K562 (cell line): ENCODE results near the gene GLRA1. TPM values are rescaled to one million over a fixed set of nuclear protein-coding genes. Genes with fewer than 3 reads are reported as not detected.

Experiments
- ATAC-seq: fragments of 200-7000 bp; cut with Tn5 transposase; 3 replicates; pipeline ENCODE4 v1.9.1; 2020; ENCODE audit warnings: moderate library complexity
- BruUV-seq: library from RNA; stranded (reverse); fragments of 400-500 nt; replicated peaks from 2 replicates; lab custom pipeline; 2021; lab: Mats Ljungman, UMichigan
- CTCF ChIA-PET: fragments of 300-600 bp; formaldehyde crosslinking; extraction: SDS; loops from one replicate; lab custom pipeline; 2021; ENCODE audit warnings: low intra/inter-chr PET ratio; lab: Yijun Ruan, JAX
- POLR2A ChIA-PET: fragments of 300-600, 350-650 bp; sonication (Branson Sonifier 250); formaldehyde crosslinking; extraction: SDS; loops from one replicate; lab custom pipeline; 2021; ENCODE audit warnings: antibody characterized with exemption, inconsistent platforms; lab: Yijun Ruan, JAX
- DNase-seq, 4 experiments: peaks; one replicate each; pipeline versions ENCODE4 v3.0.0 to v3.0.0-alpha.2; 2011 to 2018; ENCODE audit warnings: low spot score in 3 of 4, mixed read lengths in 3 of 4; ENCODE audit errors: extremely low read depth in 1 of 4
- FAIRE-seq: peaks from 2 replicates; lab custom pipeline; 2011; peaks lifted over from hg19 to GRCh38; lab: Jason Lieb, UNC
- H2AFZ ChIP-seq: 2 replicates; pipeline ENCODE4 v1.6.0; 2011; ENCODE audit warnings: low read depth, low read length, control low read depth, inconsistent platforms
- H3K27ac ChIP-seq: fragments of 200-600 bp; 3 replicates; pipeline ENCODE4 v1.8.0; 2011; ENCODE audit warnings: low read depth, mild to moderate bottlenecking, control low read depth, inconsistent platforms, low read length, moderate library complexity, mixed read lengths; ENCODE audit errors: extremely low read depth
- H3K27me3 ChIP-seq, 2 experiments: fragments of 300-600 bp in 1 of 2; 2 replicates in 1 of 2; 3 replicates in 1 of 2; pipeline versions ENCODE4 v1.6.0 to v1.8.0; 2011; ENCODE audit warnings: inconsistent platforms in 2 of 2, low read length in 2 of 2, mild to moderate bottlenecking in 1 of 2, mixed read lengths in 1 of 2, moderate library complexity in 1 of 2; ENCODE audit not compliant: control insufficient read depth in 2 of 2, insufficient read depth in 2 of 2
- H3K36me3 ChIP-seq: fragments of 300-600 bp; 3 replicates; pipeline ENCODE4 v1.8.0; 2011; ENCODE audit warnings: mild to moderate bottlenecking, low read length, inconsistent platforms; ENCODE audit not compliant: control insufficient read depth, insufficient read depth
- H3K4me1 ChIP-seq, 2 experiments: fragments of 200-600 bp in 1 of 2; replicated peaks in 1 of 2; 2 replicates in 1 of 2; 3 replicates in 1 of 2; pipeline versions ENCODE4 v1.5.1 to v1.8.0; 2011; ENCODE audit warnings: inconsistent platforms in 2 of 2, low read length in 2 of 2, mild to moderate bottlenecking in 1 of 2, mixed read lengths in 1 of 2, moderate library complexity in 1 of 2; ENCODE audit not compliant: control insufficient read depth in 2 of 2, insufficient read depth in 2 of 2
- H3K4me2 ChIP-seq: 2 replicates; pipeline ENCODE4 v1.6.1; 2011; ENCODE audit warnings: low read length, control low read depth, inconsistent platforms, mixed read lengths; ENCODE audit not compliant: insufficient read depth
- H3K4me3 ChIP-seq: fragments of 200-600 bp; sonication (generic), shearing (Covaris generic); 2 replicates; pipeline ENCODE4 v1.5.1; 2016; ENCODE audit warnings: control low read depth, inconsistent platforms
- H3K79me2 ChIP-seq: fragments of 200-600 bp; 3 replicates; pipeline ENCODE4 v1.8.0; 2011; ENCODE audit warnings: low read length, inconsistent platforms; ENCODE audit not compliant: control insufficient read depth, insufficient read depth
- H3K9ac ChIP-seq, 2 experiments: 2 replicates each; pipeline versions ENCODE4 v1.6.0 to v1.6.1; 2011; ENCODE audit warnings: low read depth in 2 of 2, low read length in 2 of 2, control low read depth in 1 of 2, inconsistent platforms in 1 of 2, mild to moderate bottlenecking in 1 of 2, mixed read lengths in 1 of 2; ENCODE audit not compliant: insufficient read depth in 1 of 2
- H3K9me1 ChIP-seq: one replicate; pipeline ENCODE4 v1.6.0; 2011; ENCODE audit warnings: inconsistent platforms, mild to moderate bottlenecking, low read length, moderate library complexity; ENCODE audit not compliant: control insufficient read depth, insufficient read depth
- H3K9me3 ChIP-seq: replicated peaks from 2 replicates; pipeline ENCODE4 v1.5.1; 2011; ENCODE audit warnings: low read depth, low read length, inconsistent platforms; ENCODE audit not compliant: control insufficient read depth, insufficient read depth
- H4K20me1 ChIP-seq: replicated peaks from 2 replicates; pipeline ENCODE4 v1.6.1; 2011; ENCODE audit warnings: low read length, inconsistent platforms, mixed read lengths; ENCODE audit not compliant: control insufficient read depth, insufficient read depth
- HNRNPK ChIP-seq: fragments of 200-400 bp; formaldehyde crosslinking; IDR thresholded peaks from one replicate; pipeline ENCODE4 v1.6.1; 2018; ENCODE audit warnings: mild to moderate bottlenecking, low read depth, low read length; ENCODE audit not compliant: poor library complexity, severe bottlenecking
- MLX ChIP-seq, 2 experiments: fragments of 450-650 bp in 1 of 2; sonication (generic) in 1 of 2; formaldehyde crosslinking; conservative IDR thresholded peaks; 2 replicates each; pipeline versions ENCODE4 v1.4.0 to v1.8.1; 2020 to 2022; ENCODE audit warnings: mild to moderate bottlenecking in 1 of 2, missing genetic modification reagents in 1 of 2
- NR2F6 ChIP-seq: fragments of 450-650 bp; formaldehyde crosslinking; IDR thresholded peaks from 2 replicates; pipeline ENCODE4 v1.4.0; 2020; ENCODE audit warnings: mild to moderate bottlenecking
- RBFOX2 ChIP-seq: fragments of 200-400 bp; formaldehyde crosslinking; IDR thresholded peaks from 2 replicates; pipeline ENCODE4 v1.6.1; 2017; ENCODE audit warnings: low read depth, mild to moderate bottlenecking, low read length, moderate library complexity
- ZBTB17 ChIP-seq: fragments of 450-650 bp; formaldehyde crosslinking; IDR thresholded peaks from 2 replicates; pipeline ENCODE4 v1.4.0; 2020; ENCODE audit warnings: mild to moderate bottlenecking
- ZBTB2 ChIP-seq: fragments of 450-650 bp; IDR thresholded peaks from 2 replicates; pipeline ENCODE4 v1.6.1; 2016; ENCODE audit warnings: antibody characterized with exemption
- ZNF76 ChIP-seq: fragments of 250-450 bp; sonication (Bioruptor Pico); IDR thresholded peaks from 2 replicates; pipeline ENCODE4 v1.4.0; 2020; ENCODE audit warnings: mild to moderate bottlenecking, moderate library complexity, borderline replicate concordance
- WGBS: fragments of 100-300 bp; shearing (Covaris generic); methylation state at CpG from one replicate; pipeline ENCODE4 v1.1.6; 2016; ENCODE audit warnings: low coverage, mixed read lengths; ENCODE audit not compliant: insufficient coverage; ENCODE audit errors: missing lambda C conversion rate; 5-methylcytosine and 5-hydroxymethylcytosine counted together
- in situ Hi-C: fragments of 300-500 bp; cut with MboI; formaldehyde crosslinking; loops from 4 replicates; pipeline ENCODE4 v1.15.0; 2018; ENCODE audit warnings: inconsistent platforms, mixed read lengths
- intact Hi-C: fragments of 100-400 bp; cut with micrococcal nuclease; formaldehyde crosslinking; loops from 2 replicates; pipeline ENCODE4 v1.14.2; 2022
- polyA plus RNA-seq, 8 experiments: library from polyadenylated mRNA; depleted of rRNA in 4 of 8; stranded (reverse) in 5 of 8; unstranded in 3 of 8; fragments of >200 nt; fragmentation: Nextera tagmentation in 2 of 8; fragmentation: Illumina TruSeq in 1 of 8; extraction: Ambion mirVana in 2 of 8; extraction: Trizol in 1 of 8; gene quantifications; 2 replicates each; pipeline versions ENCODE4 v1.2.1 to v1.2.3, GENCODE V29; 2011 to 2014; ENCODE audit warnings: inconsistent platforms in 1 of 8, missing spikeins in 1 of 8
- total RNA-seq, 7 experiments: library from RNA; depleted of rRNA in 6 of 7; stranded (reverse); fragments of >200 nt in 6 of 7; fragmentation: Illumina TruSeq in 2 of 7; extraction: Trizol in 2 of 7; gene quantifications; 2 replicates each; pipeline versions ENCODE4 v1.2.1 to v1.2.3, GENCODE V29; 2011 to 2021; ENCODE audit warnings: low replicate concordance in 1 of 7

The GLRA1 gene
- total and polyA plus RNA-seq, 9 of the 15 experiments (the other 6 are each of a cell fraction or from before 2014, with no cell fraction given) = not detected

- Histone ChIP-seq H3K9ac (no peak overlapping the region), H4K20me1 (no peaks in the 10 kb centered on the region), H3K36me3 (no peaks in the 10 kb centered on the region), H3K9me3 (no peaks in the 10 kb centered on the region), H3K9me1 (no peaks in the 10 kb centered on the region), H3K79me2 (no peaks in the 10 kb centered on the region), H3K4me3 (no peak overlapping the region), H3K27ac (no peak overlapping the region), H3K4me2 (no peak overlapping the region), H3K4me1 (no peaks in the 10 kb centered on the region), H3K27me3 (no peaks in the 10 kb centered on the region), H2AFZ (no peak overlapping the region)
- ChIA-PET CTCF (no interaction called here), POLR2A (interaction anchor here (0.9 kb wide), 1 partner anchor 22 kb away, joined by 3 read pairs; no protein-coding TSS in a partner anchor)
- TF ChIP-seq ZNF76 (CRISPR knock-in tag) = no peak
- FAIRE-seq (no peak), DNase-seq (no peak), ATAC-seq (no peak)
- intact Hi-C loops (no loop called here), in situ Hi-C loops (no loop called here)
- WGBS = 0% methylated on average over 4 of the region's 4 CpGs
- BruUV-seq = no TSS peak
Measured at GRCh38 chr5:151886546-151887275, 37.9 kb downstream of the GLRA1 start.

GRCh38 chr5:151885138-151885908 is 39.3 kb downstream of the GLRA1 start:
- ATAC-seq = no peak
- in situ Hi-C loops (no loop called here), intact Hi-C loops (no loop called here)
- H3K9me3 ChIP-seq = no peaks in the 10 kb centered on the region
- no peaks in the 10 kb centered on the region for H4K20me1 ChIP-seq
- H3K9me1 ChIP-seq = no peaks in the 10 kb centered on the region
- WGBS = 0% methylated on average over 9 of the region's 9 CpGs
- no peak overlapping the region for H3K4me3 ChIP-seq
- no peaks in the 10 kb centered on the region for H3K27me3 ChIP-seq
- no peaks in the 10 kb centered on the region for H3K79me2 ChIP-seq
- no peak overlapping the region for H3K4me2 ChIP-seq
- ChIA-PET POLR2A (no interaction called here), CTCF (no interaction called here)
- no peak for DNase-seq
- H3K9ac ChIP-seq = no peak overlapping the region
- H3K27ac ChIP-seq = no peak overlapping the region
- H3K36me3 ChIP-seq = no peaks in the 10 kb centered on the region
- FAIRE-seq = no peak
- no peaks in the 10 kb centered on the region for H3K4me1 ChIP-seq
- H2AFZ ChIP-seq = no peak overlapping the region
- BruUV-seq = no TSS peak
- TF ChIP-seq ZBTB17 (CRISPR knock-in tag) (no peak), ZBTB2 (no peak), NR2F6 (CRISPR knock-in tag) (no peak), RBFOX2 (no peak), MLX (CRISPR knock-in tag; conservative IDR thresholded peaks at IDR 0.05) (no peak), HNRNPK (no peak)
